OCI-LY7 (cell line): ENCODE results near the gene CPSF3. TPM values are rescaled to one million over a fixed set of nuclear protein-coding genes. Genes with fewer than 3 reads are reported as not detected.

Source experiments
- BruUV-seq: library from RNA; stranded (reverse); fragments of 400-500 nt; replicated peaks from 2 replicates; lab custom pipeline; 2021; lab: Mats Ljungman, UMichigan
- CTCF ChIA-PET: fragments of 300-600 bp; sonication (Branson Sonifier 250); formaldehyde crosslinking; loops from one replicate; lab custom pipeline; 2022; ENCODE audit warnings: antibody characterized with exemption; ENCODE audit not compliant: unreplicated experiment; lab: Charles Lee
- POLR2A ChIA-PET: fragments of 300-600 bp; sonication (Branson Sonifier 250); formaldehyde crosslinking; loops from one replicate; lab custom pipeline; 2022; ENCODE audit warnings: antibody characterized with exemption; lab: Charles Lee
- DNase-seq: peaks from one replicate; pipeline ENCODE4 v3.0.0-alpha.2; 2015; ENCODE audit warnings: low spot score
- H2AFZ ChIP-seq: fragments of 200-600 bp; sonication (generic), shearing (Covaris generic); 2 replicates; pipeline ENCODE4 v1.6.1; 2014; ENCODE audit warnings: mild to moderate bottlenecking, antibody characterized with exemption, low read length, moderate library complexity
- H3K27ac ChIP-seq: fragments of 200-600 bp; sonication (generic); 2 replicates; pipeline ENCODE4 v1.5.1; 2014; ENCODE audit warnings: mixed run types, low read depth, mild to moderate bottlenecking, moderate library complexity, low read length, inconsistent platforms; ENCODE audit not compliant: poor library complexity, severe bottlenecking
- H3K36me3 ChIP-seq: fragments of 200-600 bp; sonication (generic); 2 replicates; pipeline ENCODE4 v1.6.1; 2014; ENCODE audit warnings: mild to moderate bottlenecking, antibody characterized with exemption, low read length, moderate library complexity, mixed read lengths; ENCODE audit not compliant: insufficient read depth
- H3K4me1 ChIP-seq: fragments of 200-600 bp; sonication (generic); 2 replicates; pipeline ENCODE4 v1.5.1; 2014; ENCODE audit warnings: mild to moderate bottlenecking, low read length; ENCODE audit not compliant: insufficient read depth, poor library complexity, severe bottlenecking
- H3K4me2 ChIP-seq: fragments of 200-600 bp; sonication (generic); 2 replicates; pipeline ENCODE4 v1.6.1; 2014; ENCODE audit warnings: mild to moderate bottlenecking, low read length
- H3K4me3 ChIP-seq: fragments of 200-600 bp; sonication (generic); 2 replicates; pipeline ENCODE4 v1.5.1; 2014; ENCODE audit warnings: mild to moderate bottlenecking, low read depth, low read length; ENCODE audit not compliant: poor library complexity, severe bottlenecking
- H3K79me2 ChIP-seq: fragments of 200-600 bp; sonication (generic); 2 replicates; pipeline ENCODE4 v1.6.1; 2016; ENCODE audit warnings: low read depth, mild to moderate bottlenecking, low read length, moderate library complexity, mixed read lengths; ENCODE audit not compliant: insufficient read depth
- H3K9me2 ChIP-seq: fragments of 200-600 bp; sonication (generic); 2 replicates; pipeline ENCODE4 v1.6.1; 2016; ENCODE audit warnings: mild to moderate bottlenecking, low read length, mixed read lengths; ENCODE audit not compliant: insufficient read depth
- H3K9me3 ChIP-seq: fragments of 200-600 bp; sonication (generic); 2 replicates; pipeline ENCODE4 v1.6.1; 2014; ENCODE audit warnings: mild to moderate bottlenecking, mixed run types, low read length, mixed read lengths
- H4K20me1 ChIP-seq: fragments of 200-600 bp; sonication (generic); 2 replicates; pipeline ENCODE4 v1.6.1; 2014; ENCODE audit warnings: mild to moderate bottlenecking, antibody characterized with exemption, low read length, moderate library complexity, mixed read lengths; ENCODE audit not compliant: insufficient read depth
- CTCF ChIP-seq: fragments of 200-600 bp; sonication (generic); conservative IDR thresholded peaks from 2 replicates; pipeline ENCODE4 v1.5.1; 2014; ENCODE audit warnings: mild to moderate bottlenecking, antibody characterized with exemption, low read length, moderate library complexity, mixed read lengths
- EZH2phosphoT487 ChIP-seq: fragments of 200-600 bp; sonication (generic); IDR thresholded peaks from 2 replicates; pipeline ENCODE4 v1.6.1; 2018; ENCODE audit warnings: low read depth, borderline replicate concordance, mild to moderate bottlenecking, mixed run types, antibody characterized with exemption, low read length, moderate library complexity, mixed read lengths
- intact Hi-C: fragments of 100-400 bp; cut with micrococcal nuclease; formaldehyde crosslinking; loops from one replicate; pipeline ENCODE4 v1.10.0; 2022; ENCODE audit not compliant: unreplicated experiment
- total RNA-seq, 2 experiments: library from RNA; depleted of rRNA in 1 of 2; stranded (reverse); fragments of >200 nt in 1 of 2; shearing (Covaris generic) in 1 of 2; gene quantifications; 2 replicates each; pipeline ENCODE4 v1.2.3, GENCODE V29; 2014 to 2022

CPSF3 gene
- total RNA-seq, 2 experiments from 2014 or later: 54.5 to 88.3 TPM

GRCh38 chr2:9378433-9379390 is 44.7 kb upstream of the CPSF3 start:
- Histone ChIP-seq H3K9me2 (no peaks in the 10 kb centered on the region), H3K4me1 (peaks cover 21% of the 10 kb centered on the region), H3K79me2 (no peaks in the 10 kb centered on the region), H3K27ac (no peak overlapping the region), H3K4me3 (no peak overlapping the region), H3K36me3 (no peaks in the 10 kb centered on the region), H4K20me1 (no peaks in the 10 kb centered on the region), H2AFZ (no peak overlapping the region), H3K4me2 (no peak overlapping the region), H3K9me3 (no peaks in the 10 kb centered on the region)
- POLR2A ChIA-PET: no interaction called here
- no peak for TF ChIP-seq EZH2phosphoT487
- TF ChIP-seq CTCF: no peak
- CTCF ChIA-PET: no interaction called here
- no peak for DNase-seq
- BruUV-seq: no TSS peak
- intact Hi-C loops: no loop called here

GRCh38 chr2:9379391-9379755 is 44.1 kb upstream of the CPSF3 start:
- H3K4me2 ChIP-seq: no peak overlapping the region
- CTCF ChIA-PET: no interaction called here
- H2AFZ ChIP-seq: no peak overlapping the region
- no peak overlapping the region for H3K27ac ChIP-seq
- intact Hi-C loops: no loop called here
- H3K79me2 ChIP-seq: no peaks in the 10 kb centered on the region
- H4K20me1 ChIP-seq: no peaks in the 10 kb centered on the region
- no peaks in the 10 kb centered on the region for H3K9me3 ChIP-seq
- H3K36me3 ChIP-seq: no peaks in the 10 kb centered on the region
- no peaks in the 10 kb centered on the region for H3K9me2 ChIP-seq
- peaks cover 18% of the 10 kb centered on the region for H3K4me1 ChIP-seq
- BruUV-seq: no TSS peak
- POLR2A ChIA-PET: no interaction called here
- no peak for TF ChIP-seq EZH2phosphoT487
- TF ChIP-seq CTCF: no peak
- H3K4me3 ChIP-seq: no peak overlapping the region
- no peak for DNase-seq
